Common myeloid progenitor, CD34-positive (primary cell): ENCODE measurements around the gene PLAGL2.

ENCODE experiments used
- CTCF ChIA-PET: fragments of 350-600 bp; sonication (Branson Sonifier 250); formaldehyde crosslinking; loops from one replicate; lab custom pipeline; 2021; ENCODE audit warnings: antibody characterized with exemption; lab: Charles Lee
- POLR2A ChIA-PET: fragments of 350-600 bp; sonication (Branson Sonifier 250); formaldehyde crosslinking; loops from one replicate; lab custom pipeline; 2021; ENCODE audit warnings: antibody characterized with exemption; lab: Charles Lee
- DNase-seq, 3 donors: peaks; one replicate each; pipeline versions ENCODE4 v3.0.0 to v3.0.0-alpha.2; 2013
- H3K27ac ChIP-seq, 2 experiments: 1 replicate in 1 of 2; 2 replicates in 1 of 2; pipeline ENCODE4 v1.7.0; 2013; ENCODE audit warnings: inconsistent platforms in 2 of 2, low read length in 2 of 2, mild to moderate bottlenecking in 2 of 2, low read depth in 1 of 2, moderate library complexity in 1 of 2; ENCODE audit not compliant: severe bottlenecking in 2 of 2, insufficient read depth in 1 of 2, poor library complexity in 1 of 2
- H3K27me3 ChIP-seq, 5 experiments: replicated peaks in 2 of 5; 1 replicate in 3 of 5; 2 replicates in 2 of 5; pipeline versions ENCODE4 v1.6.1 to v1.7.0; 2013; ENCODE audit warnings: low read length in 4 of 5, mild to moderate bottlenecking in 2 of 5, moderate library complexity in 2 of 5, inconsistent platforms in 1 of 5; ENCODE audit not compliant: insufficient read depth in 5 of 5, control insufficient read depth in 4 of 5
- H3K36me3 ChIP-seq, 4 experiments: 1 replicate in 2 of 4; 2 replicates in 2 of 4; pipeline versions ENCODE4 v1.6.1 to v1.7.0; 2013; ENCODE audit warnings: low read length in 3 of 4, control low read depth in 1 of 4, mild to moderate bottlenecking in 1 of 4; ENCODE audit not compliant: control insufficient read depth in 4 of 4, insufficient read depth in 4 of 4
- H3K4me1 ChIP-seq, 4 experiments: 1 replicate in 3 of 4; 2 replicates in 1 of 4; pipeline versions ENCODE4 v1.6.1 to v1.7.1; 2013; ENCODE audit warnings: low read length in 3 of 4, mild to moderate bottlenecking in 3 of 4, control low read depth in 1 of 4, inconsistent platforms in 1 of 4, moderate library complexity in 1 of 4; ENCODE audit not compliant: control insufficient read depth in 4 of 4, insufficient read depth in 4 of 4; ENCODE audit errors: control extremely low read depth in 1 of 4
- H3K4me3 ChIP-seq, 7 experiments: 1 replicate in 4 of 7; 2 replicates in 3 of 7; pipeline versions ENCODE4 v1.5.1 to v1.7.0; 2013; ENCODE audit warnings: mild to moderate bottlenecking in 7 of 7, low read length in 6 of 7, moderate library complexity in 6 of 7, inconsistent platforms in 2 of 7, low read depth in 2 of 7, control low read depth in 1 of 7; ENCODE audit not compliant: insufficient read depth in 4 of 7, control insufficient read depth in 1 of 7; ENCODE audit errors: extremely low read depth in 1 of 7
- H3K9me3 ChIP-seq, 5 experiments: 1 replicate in 4 of 5; 2 replicates in 1 of 5; pipeline versions ENCODE4 v1.6.1 to v1.7.1; 2013; ENCODE audit warnings: low read length in 4 of 5, mild to moderate bottlenecking in 2 of 5, inconsistent platforms in 1 of 5, low read depth in 1 of 5, moderate library complexity in 1 of 5; ENCODE audit not compliant: control insufficient read depth in 4 of 5, insufficient read depth in 2 of 5; ENCODE audit errors: control extremely low read depth in 1 of 5
- WGBS: methylation state at CpG from one replicate; pipeline ENCODE4 v1.1.5; 2013; ENCODE audit not compliant: insufficient coverage; 5-methylcytosine and 5-hydroxymethylcytosine counted together

Gene PLAGL2

GRCh38 chr20:32165836-32166545 is 41.6 kb downstream of the PLAGL2 start:
- ChIA-PET CTCF (no interaction called here), POLR2A (no interaction called here)
- Histone ChIP-seq H3K27ac (no peak overlapping the region), H3K9me3 (no peaks in the 10 kb centered on the region), H3K27me3 (no peaks in the 10 kb centered on the region), H3K4me1 (no peaks in the 10 kb centered on the region), H3K4me3 (no peak overlapping the region), H3K36me3 (peaks cover 15 to 60% (median 36%) of the 10 kb centered on the region in 4 experiments)
- WGBS, result 100% methylated on average over 8 of the region's 8 CpGs
- DNase-seq, result no peak

GRCh38 chr20:32164984-32165735 is 42.4 kb downstream of the PLAGL2 start:
- CTCF ChIA-PET, result no interaction called here
- no peak for DNase-seq
- no peaks in the 10 kb centered on the region for H3K4me1 ChIP-seq
- H3K9me3 ChIP-seq, result no peaks in the 10 kb centered on the region
- peaks cover 20 to 64% (median 40%) of the 10 kb centered on the region in 4 experiments for H3K36me3 ChIP-seq
- no peaks in the 10 kb centered on the region for H3K27me3 ChIP-seq
- H3K27ac ChIP-seq, result no peak overlapping the region
- POLR2A ChIA-PET, result no interaction called here
- WGBS, result 98% methylated on average over 19 of the region's 21 CpGs
- no peak overlapping the region for H3K4me3 ChIP-seq

GRCh38 chr20:32163951-32164350 is 43.6 kb downstream of the PLAGL2 start:
- POLR2A ChIA-PET, result no interaction called here

GRCh38 chr20:32162351-32162750 is 45.2 kb downstream of the PLAGL2 start:
- ChIA-PET POLR2A (no interaction called here), CTCF (no interaction called here)
- Histone ChIP-seq H3K9me3 (no peaks in the 10 kb centered on the region), H3K27ac (no peak overlapping the region), H3K4me3 (no peak overlapping the region), H3K36me3 (peaks cover 27 to 84% (median 61%) of the 10 kb centered on the region in 4 experiments), H3K27me3 (no peaks in the 10 kb centered on the region), H3K4me1 (peaks cover 0 to 2% (median 0%) of the 10 kb centered on the region in 4 experiments)
- WGBS, result 80% methylated on average over 1 of the region's 3 CpGs
- DNase-seq, result no peak

More at GRCh38 chr20:32163951-32164350, 43.6 kb downstream of the PLAGL2 start:
- 71% methylated on average over 3 of the region's 5 CpGs for WGBS
- H3K4me3 ChIP-seq, result no peak overlapping the region
- no peaks in the 10 kb centered on the region for H3K27me3 ChIP-seq
- no peaks in the 10 kb centered on the region for H3K9me3 ChIP-seq
- H3K36me3 ChIP-seq, result peaks cover 25 to 76% (median 50%) of the 10 kb centered on the region in 4 experiments
- peaks cover 0 to 2% (median 0%) of the 10 kb centered on the region in 4 experiments for H3K4me1 ChIP-seq
- CTCF ChIA-PET, result no interaction called here
- no peak overlapping the region for H3K27ac ChIP-seq
- DNase-seq, result no peak

GRCh38 chr20:32160341-32160740 is 47.2 kb downstream of the PLAGL2 start:
- H3K27ac ChIP-seq, result peak overlapping the region in 1 of 2 experiments; percentile 12
- CTCF ChIA-PET, result no interaction called here
- POLR2A ChIA-PET, result no interaction called here

GRCh38 chr20:32159766-32160221 is 47.7 kb downstream of the PLAGL2 start:
- 80% methylated on average over 3 of the region's 5 CpGs for WGBS
- H3K27ac ChIP-seq, result peak overlapping the region in 1 of 2 experiments; percentile 12
- ChIA-PET POLR2A (no interaction called here), CTCF (no interaction called here)
- H3K36me3 ChIP-seq, result peaks cover 19 to 69% (median 55%) of the 10 kb centered on the region in 4 experiments
- H3K27me3 ChIP-seq, result no peaks in the 10 kb centered on the region
- DNase-seq, result no peak
- H3K9me3 ChIP-seq, result no peaks in the 10 kb centered on the region
- no peak overlapping the region for H3K4me3 ChIP-seq
- peaks cover under 1 to 11% (median 8%) of the 10 kb centered on the region in 4 experiments for H3K4me1 ChIP-seq

More at GRCh38 chr20:32160341-32160740, 47.2 kb downstream of the PLAGL2 start:
- Histone ChIP-seq H3K36me3 (peaks cover 22 to 73% (median 57%) of the 10 kb centered on the region in 4 experiments), H3K4me3 (no peak overlapping the region), H3K27me3 (no peaks in the 10 kb centered on the region), H3K4me1 (peaks cover 0 to 6% (median 3%) of the 10 kb centered on the region in 4 experiments), H3K9me3 (no peaks in the 10 kb centered on the region)
- no peak for DNase-seq
- WGBS, result 97% methylated on average over 4 of the region's 5 CpGs
